Thoracic aorta (tissue), 2 donors: Measurements from ENCODE around the gene RNF145. TPM values are rescaled to one million over a fixed set of nuclear protein-coding genes. Genes with fewer than 3 reads are reported as not detected.

Experiments
- ATAC-seq: fragments of 150-250 bp; one replicate; pipeline ENCODE4 v1.8.0; 2017; ENCODE audit warnings: low read depth; ENCODE audit not compliant: insufficient number of reproducible peaks, low FRiP score
- DNase-seq: peaks from one replicate; pipeline ENCODE4 v3.0.0-alpha.2; 2020; ENCODE audit warnings: low spot score
- H3K27ac ChIP-seq, 2 donors: fragments of 200-600 bp; sonication (generic); 1 replicate in 1 of 2; 2 replicates in 1 of 2; pipeline ENCODE4 v1.5.1; 2016; ENCODE audit warnings: mild to moderate bottlenecking in 2 of 2, moderate library complexity in 2 of 2
- H3K27me3 ChIP-seq: fragments of 200-600 bp; sonication (generic); replicated peaks from 2 replicates; pipeline ENCODE4 v1.6.0; 2016; ENCODE audit warnings: mild to moderate bottlenecking; ENCODE audit not compliant: insufficient read depth
- H3K36me3 ChIP-seq: fragments of 200-600 bp; sonication (generic); one replicate; pipeline ENCODE4 v1.5.1; 2016
- H3K4me1 ChIP-seq, 2 donors: fragments of 200-600 bp; sonication (generic); 1 replicate in 1 of 2; 2 replicates in 1 of 2; pipeline versions ENCODE4 v1.5.1 to v1.6.0; 2016; ENCODE audit warnings: low read depth in 2 of 2, mild to moderate bottlenecking in 1 of 2; ENCODE audit not compliant: control insufficient read depth in 1 of 2
- H3K4me3 ChIP-seq: fragments of 200-600 bp; sonication (generic); 2 replicates; pipeline ENCODE4 v1.5.1; 2016; ENCODE audit warnings: mild to moderate bottlenecking
- H3K9me3 ChIP-seq: fragments of 200-600 bp; sonication (generic); 2 replicates; pipeline ENCODE4 v1.5.1; 2016
- total RNA-seq, 2 donors: library from RNA; depleted of rRNA; stranded (reverse); fragments of >200 nt; gene quantifications; one replicate each; pipeline versions ENCODE4 v1.1.0 to v1.2.3, GENCODE V29; 2016
- TF ChIP-seq, protein P1 (sequence below): fragments of 200-600 bp; sonication (generic); IDR thresholded peaks from one replicate; pipeline ENCODE4 v1.5.1; 2019; ENCODE audit warnings: antibody characterized with exemption

The RNF145 gene
- total RNA-seq, 2 donors from 2014 or later: 38.3 to 46.1 TPM

DNA sequence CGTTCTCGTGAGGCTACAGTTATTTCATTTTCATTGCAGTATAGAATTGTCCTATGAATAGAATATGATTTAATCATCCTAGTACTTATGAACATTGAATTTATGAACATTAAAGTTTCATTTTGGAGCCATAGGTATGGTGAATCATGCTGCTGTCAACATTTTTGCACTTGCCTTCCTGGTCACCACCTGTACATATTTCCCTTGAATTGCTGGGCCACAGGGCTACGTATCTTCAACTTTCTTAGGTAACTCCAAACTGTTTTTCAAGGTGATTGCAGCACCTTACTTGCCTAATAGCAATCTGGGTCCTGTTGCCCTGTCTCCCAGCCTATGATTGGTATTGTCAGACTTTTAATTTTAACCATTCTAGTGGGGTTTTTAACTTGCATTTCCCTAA is 6.5 kb upstream of the RNF145 start:
- Histone ChIP-seq H3K9me3 (no peaks in the 10 kb centered on the region), H3K27ac (no peak overlapping the region), H3K27me3 (no peaks in the 10 kb centered on the region), H3K36me3 (no peaks in the 10 kb centered on the region), H3K4me3 (no peak overlapping the region), H3K4me1 (no peaks in the 10 kb centered on the region)
- no peak for ATAC-seq
- DNase-seq: no peak
- TF ChIP-seq, protein P1, sequence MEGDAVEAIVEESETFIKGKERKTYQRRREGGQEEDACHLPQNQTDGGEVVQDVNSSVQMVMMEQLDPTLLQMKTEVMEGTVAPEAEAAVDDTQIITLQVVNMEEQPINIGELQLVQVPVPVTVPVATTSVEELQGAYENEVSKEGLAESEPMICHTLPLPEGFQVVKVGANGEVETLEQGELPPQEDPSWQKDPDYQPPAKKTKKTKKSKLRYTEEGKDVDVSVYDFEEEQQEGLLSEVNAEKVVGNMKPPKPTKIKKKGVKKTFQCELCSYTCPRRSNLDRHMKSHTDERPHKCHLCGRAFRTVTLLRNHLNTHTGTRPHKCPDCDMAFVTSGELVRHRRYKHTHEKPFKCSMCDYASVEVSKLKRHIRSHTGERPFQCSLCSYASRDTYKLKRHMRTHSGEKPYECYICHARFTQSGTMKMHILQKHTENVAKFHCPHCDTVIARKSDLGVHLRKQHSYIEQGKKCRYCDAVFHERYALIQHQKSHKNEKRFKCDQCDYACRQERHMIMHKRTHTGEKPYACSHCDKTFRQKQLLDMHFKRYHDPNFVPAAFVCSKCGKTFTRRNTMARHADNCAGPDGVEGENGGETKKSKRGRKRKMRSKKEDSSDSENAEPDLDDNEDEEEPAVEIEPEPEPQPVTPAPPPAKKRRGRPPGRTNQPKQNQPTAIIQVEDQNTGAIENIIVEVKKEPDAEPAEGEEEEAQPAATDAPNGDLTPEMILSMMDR: no peak

DNA sequence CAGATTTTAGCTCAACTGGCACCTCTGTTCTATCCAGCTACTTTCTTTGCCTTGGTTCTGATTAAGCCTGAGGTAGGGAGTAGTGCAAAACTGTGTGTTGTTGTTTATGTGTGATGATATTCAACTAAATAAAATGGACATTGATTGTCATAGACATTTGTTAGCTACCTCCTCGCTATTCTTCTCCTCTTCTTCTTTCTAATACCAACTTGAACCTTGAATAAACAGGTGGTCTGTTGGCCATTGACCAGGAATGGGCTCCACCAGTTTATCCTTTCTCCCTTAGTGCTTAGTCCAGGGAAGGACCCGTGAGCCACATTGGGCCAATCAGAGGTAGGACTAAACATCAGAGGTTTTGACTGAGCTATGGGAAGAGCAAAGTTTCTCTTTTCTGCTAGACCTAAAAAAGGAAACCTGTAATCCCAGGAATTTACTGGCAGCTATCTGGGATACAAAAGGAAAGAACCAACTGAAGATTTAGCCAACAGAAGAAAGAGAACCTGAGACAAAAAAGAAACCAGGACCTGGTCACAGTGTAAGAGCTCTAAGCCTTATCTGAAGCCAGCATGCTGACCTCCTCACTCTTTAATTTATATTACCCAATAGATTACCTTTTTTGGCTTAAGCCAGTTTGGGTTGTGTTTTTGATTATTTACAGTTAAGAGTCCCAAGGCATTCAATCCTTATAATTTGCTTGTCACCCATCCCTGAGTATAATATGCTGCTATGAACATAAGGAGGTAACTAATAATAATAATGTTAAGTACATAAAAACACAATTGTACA is 5.3 kb upstream of the RNF145 start:
- ATAC-seq: no peak
- Histone ChIP-seq H3K27ac (no peak overlapping the region), H3K4me1 (peaks cover 0 to 6% of the 10 kb centered on the region in 2 donors), H3K27me3 (no peaks in the 10 kb centered on the region), H3K9me3 (no peaks in the 10 kb centered on the region), H3K36me3 (no peaks in the 10 kb centered on the region), H3K4me3 (no peak overlapping the region)
- TF ChIP-seq, protein P1: no peak
- no peak for DNase-seq

DNA sequence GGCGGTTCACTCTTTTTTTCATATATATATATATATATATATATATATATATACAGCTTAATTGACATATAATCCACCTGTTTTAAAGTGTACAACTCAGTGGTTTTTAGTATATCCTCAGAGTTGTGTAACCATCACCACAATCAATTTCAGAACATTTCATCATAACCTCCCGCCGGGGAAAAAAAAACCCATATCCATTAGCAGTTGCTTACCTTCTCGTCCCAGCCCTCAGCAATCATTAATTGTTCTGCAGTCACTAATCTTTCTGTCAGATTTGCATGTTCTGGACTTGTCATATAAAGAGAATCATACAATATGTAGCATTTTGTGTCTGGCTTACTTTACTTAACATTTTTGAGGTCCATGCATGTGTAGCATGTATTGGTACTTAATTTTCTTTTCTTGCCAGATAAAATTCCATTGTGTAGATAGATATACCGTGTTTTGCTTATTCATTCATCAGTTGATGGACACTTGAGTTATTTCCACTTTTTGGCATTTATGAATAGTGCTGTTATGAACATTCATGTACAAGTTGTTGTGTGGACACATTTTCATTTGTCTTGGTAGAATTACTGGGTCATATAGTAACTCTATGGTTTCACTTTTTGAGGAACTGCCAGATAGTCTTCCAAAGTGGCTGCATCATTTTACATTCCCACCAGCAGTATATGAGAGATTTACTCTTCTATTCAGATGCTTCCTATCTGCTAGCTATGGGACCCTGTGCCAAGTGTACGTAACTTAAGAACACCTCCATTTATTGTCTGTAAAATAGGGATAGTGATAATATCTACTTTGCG is 3.5 kb upstream of the RNF145 start:
- H3K27ac ChIP-seq: no peak overlapping the region
- H3K4me3 ChIP-seq: no peak overlapping the region
- no peaks in the 10 kb centered on the region for H3K27me3 ChIP-seq
- no peak for DNase-seq
- TF ChIP-seq, protein P1: no peak
- H3K36me3 ChIP-seq: no peaks in the 10 kb centered on the region
- no peak for ATAC-seq
- no peaks in the 10 kb centered on the region for H3K9me3 ChIP-seq
- H3K4me1 ChIP-seq: peaks cover 0 to 7% of the 10 kb centered on the region in 2 donors

DNA sequence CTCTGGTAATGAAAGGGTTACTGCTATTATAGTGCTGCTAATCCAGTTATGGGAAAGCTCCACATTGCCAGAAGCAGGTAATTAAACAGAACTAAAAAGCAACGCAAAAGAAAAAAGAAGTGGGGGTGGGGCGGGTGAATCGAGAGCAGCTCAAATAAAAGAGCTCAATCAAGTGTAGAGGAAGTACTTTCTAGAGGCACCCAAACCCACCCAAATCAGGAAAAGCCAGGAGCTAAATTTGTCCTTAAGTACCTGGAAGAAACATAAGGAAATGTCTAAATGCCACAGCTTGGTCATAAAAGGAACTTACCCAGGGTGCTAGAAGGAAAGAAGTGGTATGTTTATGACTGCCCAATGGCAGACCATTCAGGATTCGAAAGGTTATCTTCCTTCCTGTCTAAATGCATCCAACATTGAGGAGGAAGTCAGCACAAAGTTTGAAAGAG is 2.4 kb upstream of the RNF145 start:
- Histone ChIP-seq H3K4me1 (peaks cover 4 to 13% of the 10 kb centered on the region in 2 donors), H3K4me3 (no peak overlapping the region), H3K27me3 (no peaks in the 10 kb centered on the region), H3K27ac (no peak overlapping the region), H3K36me3 (no peaks in the 10 kb centered on the region), H3K9me3 (no peaks in the 10 kb centered on the region)
- TF ChIP-seq, protein P1: no peak
- ATAC-seq (no peak), DNase-seq (no peak)

DNA sequence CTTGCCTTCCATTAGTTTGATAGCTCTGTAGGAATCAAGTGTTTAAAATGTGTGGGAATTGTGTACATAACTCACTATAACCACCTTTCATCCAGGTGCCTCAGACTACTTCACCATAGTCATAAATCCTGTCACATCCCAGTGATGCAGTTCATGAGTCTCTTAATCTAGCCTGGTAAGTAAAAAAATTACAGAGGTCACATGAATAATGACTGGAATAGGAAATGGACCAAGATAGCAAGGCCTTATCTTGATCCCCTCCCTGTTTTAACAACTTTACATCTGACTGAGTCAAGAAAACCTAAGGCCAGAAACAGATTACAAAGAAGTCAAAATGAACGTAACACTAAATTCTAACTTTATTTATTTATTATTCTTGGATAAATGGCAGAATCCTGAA is 1.5 kb upstream of the RNF145 start:
- DNase-seq: no peak
- Histone ChIP-seq H3K9me3 (no peaks in the 10 kb centered on the region), H3K4me3 (no peak overlapping the region), H3K4me1 (peaks cover 13 to 23% of the 10 kb centered on the region in 2 donors), H3K36me3 (no peaks in the 10 kb centered on the region), H3K27ac (no peak overlapping the region), H3K27me3 (no peaks in the 10 kb centered on the region)
- TF ChIP-seq, protein P1: no peak
- no peak for ATAC-seq
